Tracheal epithelial cell (primary cell): ENCODE measurements around the gene WDR41. TPM values are rescaled to one million over a fixed set of nuclear protein-coding genes. Genes with fewer than 3 reads are reported as not detected.

ENCODE experiments used
- total RNA-seq: library from RNA; depleted of rRNA; stranded (reverse); fragments of >200 nt; gene quantifications from 2 replicates; pipeline ENCODE4 v1.2.1, GENCODE V29; 2014

The WDR41 gene
- total RNA-seq: 160 and 176 TPM in 2 replicates

DNA sequence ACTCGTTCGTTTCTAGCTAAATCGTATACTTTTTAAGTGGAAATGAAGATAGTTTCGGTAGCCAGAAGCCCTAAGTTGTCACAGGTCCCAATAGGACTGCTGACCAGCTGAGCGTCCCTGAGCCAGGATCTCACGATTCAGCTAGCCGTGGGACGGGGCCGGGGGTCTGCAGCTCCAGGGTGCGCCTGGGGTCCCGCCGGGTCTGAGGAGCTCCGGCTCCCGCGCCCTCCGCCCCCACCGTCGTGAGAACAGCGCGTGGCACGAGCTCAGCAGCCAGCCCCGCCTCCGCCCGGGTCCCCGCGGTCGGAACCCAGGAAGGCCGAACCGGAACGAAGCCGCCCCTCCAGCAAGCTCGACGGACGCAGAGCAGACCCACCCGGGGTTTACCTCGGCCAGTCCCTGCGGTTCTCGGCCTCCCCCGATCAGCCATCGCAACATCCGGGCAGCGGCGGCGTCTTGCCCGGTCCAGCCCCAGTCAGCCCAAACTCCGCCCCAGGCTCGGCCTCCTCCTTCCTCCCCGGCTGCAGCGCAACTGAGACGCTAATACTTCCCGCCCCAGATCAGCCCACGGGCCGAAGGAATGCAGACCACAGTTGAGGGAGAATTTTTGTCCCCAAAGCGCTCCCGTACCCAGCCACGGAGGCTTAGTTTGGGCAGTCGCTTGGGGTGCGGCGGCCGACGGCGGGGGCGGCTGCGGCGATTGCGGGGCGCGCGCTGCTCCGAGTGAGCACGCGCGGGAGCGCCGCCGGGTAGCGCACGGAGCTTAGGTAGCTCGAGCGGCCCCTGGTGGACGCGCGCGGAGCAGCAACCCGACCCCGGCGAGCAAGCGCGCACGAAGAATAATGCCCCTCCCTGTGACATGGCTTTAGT lies at the start of gene WDR41:
Gene WDR41 (minus strand): TSS at position 534 of the 870 bp plus-strand sequence. CDS start 96 bp downstream, at position 438.

Other genes starting within 250 kb of the WDR41 start
- not detected in 2 replicates for gene OTP, start 146.4 kb upstream of the WDR41 start, total RNA-seq